ENCODE measurements around the gene TAF12.

- TF ChIP-seq CTCF (IDR thresholded peaks at IDR 0.05) (no peak), POLR2AphosphoS5 (IDR thresholded peaks at IDR 0.05) (no peak), POLR2A (IDR thresholded peaks at IDR 0.05) (no peak)
Observed at GRCh38 chr1:28640766-28641165, 2.1 kb downstream of the TAF12 start.
